Measurements from ENCODE around the gene AQP3. TPM values are rescaled to one million over a fixed set of nuclear protein-coding genes. Genes with fewer than 3 reads are reported as not detected.

AQP3 gene
- total RNA-seq, 1 experiment from 2014 or later: 1.0 TPM

- ATAC-seq (no peak), DNase-seq (ENCODE audit: low read depth, low spot score) (no peak)
- Histone ChIP-seq H3K4me1 (ENCODE audit: control insufficient read depth, insufficient read depth, low read length) (peaks cover 6% of the 10 kb centered on the region), H3K27me3 (ENCODE audit: control insufficient read depth, insufficient read depth, low read length) (no peaks in the 10 kb centered on the region), H3K9me3 (ENCODE audit: control insufficient read depth, insufficient read depth, low read depth, low read length) (no peaks in the 10 kb centered on the region), H3K36me3 (ENCODE audit: control insufficient read depth, insufficient read depth, low read length) (no peaks in the 10 kb centered on the region; the same call in none of the 2 replicates), H3K27ac (ENCODE audit: low read length) (no peak overlapping the region), H3K4me3 (ENCODE audit: low read depth in 2 of 2, low read length in 2 of 2) (no peak overlapping the region)
- in situ Hi-C loops (cut with HindIII; ENCODE audit: low pct_unique_long_range_greater_than_20kb, low sequenced_read_pairs) (no loop called here), intact Hi-C loops (cut with micrococcal nuclease; ENCODE audit: unreplicated experiment) (no loop called here)
- CTCF ChIA-PET: no interaction called here
- no TSS peak for BruUV-seq (replicated peaks)
- no peak for TF ChIP-seq POLR2AphosphoS5 (IDR thresholded peaks at IDR 0.05; ENCODE audit: low read depth, low read length)
- no peak for TF ChIP-seq CTCF (IDR thresholded peaks at IDR 0.05)
- TF ChIP-seq REST (IDR thresholded peaks at IDR 0.05; ENCODE audit: insufficient read depth in 1 of 2, low read depth in 2 of 2, low read length in 1 of 2): no peak
- TF ChIP-seq SIN3A (IDR thresholded peaks at IDR 0.05; ENCODE audit: borderline replicate concordance, insufficient read depth, low read depth, low read length): no peak
- TF ChIP-seq TCF7L2 (IDR thresholded peaks at IDR 0.05; ENCODE audit: low read depth, low read length): no peak
- POLR2A ChIA-PET: no interaction called here
These were observed 28.0 kb upstream of the AQP3 start for GRCh38 chr9:33475357-33475756.

GRCh38 chr9:33473643-33474352 is 26.4 kb upstream of the AQP3 start, which contains the start of gene NOL6:
Gene NOL6, minus strand, starts transcription at chr9:33473924. Its CDS starts 82 bp downstream, at chr9:33473842.
- BruUV-seq (replicated peaks): no TSS peak
- Histone ChIP-seq H3K36me3 (ENCODE audit: control insufficient read depth, insufficient read depth, low read length) (peaks cover 3% of the 10 kb centered on the region), H3K9me3 (ENCODE audit: control insufficient read depth, insufficient read depth, low read depth, low read length) (no peaks in the 10 kb centered on the region), H3K4me1 (ENCODE audit: control insufficient read depth, insufficient read depth, low read length) (peaks cover 6% of the 10 kb centered on the region), H3K27me3 (ENCODE audit: control insufficient read depth, insufficient read depth, low read length) (no peaks in the 10 kb centered on the region), H3K27ac (ENCODE audit: low read length) (peak within 1 kb of the TSS; percentile 87), H3K4me3 (ENCODE audit: low read depth in 2 of 2, low read length in 2 of 2) (peak within 1 kb of the TSS; percentile 79 to 99)
- ChIA-PET CTCF (interaction anchor here (0.7 to 1.1 kb wide), 7 partner anchors 18 to 195 kb away, joined by 3 to 11 read pairs (median 5); partner anchors contain the start of genes AQP3 and NFX1), POLR2A (interaction anchor here (0.6 to 1.1 kb wide), 5 partner anchors 9 to 312 kb away, joined by 3 to 4 read pairs (median 3); no protein-coding TSS in a partner anchor)
- ATAC-seq (peak; percentile 100), DNase-seq (ENCODE audit: low read depth, low spot score) (peak; percentile 98)
- intact Hi-C loops (cut with micrococcal nuclease; ENCODE audit: unreplicated experiment) (no loop called here), in situ Hi-C loops (cut with HindIII; ENCODE audit: low pct_unique_long_range_greater_than_20kb, low sequenced_read_pairs) (no loop called here)
- TF ChIP-seq REST (IDR thresholded peaks at IDR 0.05; ENCODE audit: insufficient read depth in 1 of 2, low read depth in 2 of 2, low read length in 1 of 2) (no peak), TCF7L2 (IDR thresholded peaks at IDR 0.05; ENCODE audit: low read depth, low read length) (no peak), CTCF (IDR thresholded peaks at IDR 0.05) (no peak), SIN3A (IDR thresholded peaks at IDR 0.05; ENCODE audit: borderline replicate concordance, insufficient read depth, low read depth, low read length) (peak; percentile 98), POLR2AphosphoS5 (IDR thresholded peaks at IDR 0.05; ENCODE audit: low read depth, low read length) (peak; percentile 97)
